Pancreas (tissue), 10 donors: ENCODE data around the gene VAV1. TPM values are rescaled to one million over a fixed set of nuclear protein-coding genes. Genes with fewer than 3 reads are reported as not detected.
A peak's percentile ranks its signal among the peaks of the same experiment; 100 is the strongest.

Experiments
- ATAC-seq, 4 donors: fragments of 200-7000 bp; cut with Tn5 transposase; one replicate each; pipeline versions ENCODE4 v1.8.0 to v1.9.1; 2020; ENCODE audit warnings: mild to moderate bottlenecking in 4 of 4, moderate library complexity in 4 of 4
- DNase-seq, 6 donors: peaks; one replicate each; pipeline ENCODE4 v3.0.0-alpha.2; 2020
- FAIRE-seq: peaks from 2 replicates; lab custom pipeline; 2012; peaks lifted over from hg19 to GRCh38; lab: Jason Lieb, UNC
- H3K27ac ChIP-seq, 4 donors: fragments of 200-600 bp; sonication (generic); 1 replicate in 3 of 4; 2 replicates in 1 of 4; pipeline versions ENCODE4 v1.5.0 to v1.8.0; 2020
- H3K27me3 ChIP-seq, 4 donors: fragments of 200-600 bp; one replicate each; pipeline ENCODE4 v1.8.0; 2021
- H3K36me3 ChIP-seq, 3 donors: fragments of 200-600 bp; sonication (generic) in 1 of 3; one replicate each; pipeline versions ENCODE4 v1.5.0 to v1.8.0; 2020 to 2021
- H3K4me1 ChIP-seq, 3 donors: fragments of 200-600 bp; one replicate each; pipeline ENCODE4 v1.8.0; 2021
- H3K4me3 ChIP-seq, 4 donors: fragments of 200-600 bp; sonication (generic) in 2 of 4; one replicate each; pipeline versions ENCODE4 v1.5.0 to v1.8.0; 2020 to 2021
- H3K9me3 ChIP-seq, 4 donors: fragments of 200-600 bp; one replicate each; pipeline ENCODE4 v1.8.0; 2021
- CTCF ChIP-seq, 4 donors: fragments of 200-600 bp; sonication (generic) in 3 of 4; IDR thresholded peaks; one replicate each; pipeline versions ENCODE4 v1.5.0 to v1.8.0; 2021; ENCODE audit warnings: antibody characterized with exemption in 4 of 4
- WGBS, 2 donors: extraction: QIAGEN DNeasy Blood & Tissue Kit; methylation state at CpG; one replicate each; pipeline ENCODE4 v1.1.7; 2013; 5-methylcytosine and 5-hydroxymethylcytosine counted together
- intact Hi-C, 3 donors: fragments of 100-400 bp; cut with DNase I; formaldehyde crosslinking; loops; one replicate each; pipeline versions ENCODE4 v1.11.1 to v1.14.2; 2022
- polyA plus RNA-seq, 2 donors: library from polyadenylated mRNA; stranded (reverse); fragments of 200-250 nt; gene quantifications; one replicate each; pipeline ENCODE4 v1.2.3, GENCODE V29; 2013
- total RNA-seq, 6 donors: library from RNA; stranded (reverse); fragmentation: NEBNext Ultra II Directional in 4 of 6; extraction: Animal tissue kit (Norgen Biotek cat#: 25700) in 4 of 6; gene quantifications; one replicate each; pipeline versions ENCODE4 v1.2.1 to v1.2.4, GENCODE V29; 2021 to 2023
- donor health status: healthy with polysubstance abuse.
- donor health status: DM: no; HTN: no; CAD: no; lungs with moderate emphysema.
- donor health status: DM: no; HTN: no; CAD: no.
- donor health status: control.
- donor health status: control.
- donor health status: Bipolar disorder and iron deficiency.
- donor health status: DM: yes; HTN: yes; CAD: no.
- donor health status: DM: no; HTN: no; CAD: no.
- donor health status: DM: no; HTN: no; CAD: no.
- donor health status: DM: yes; HTN: yes; CAD: no.

The VAV1 gene
- total and polyA plus RNA-seq, 8 donors = 0.23 to 7.3 (median 1.2) TPM

- TF ChIP-seq CTCF (IDR thresholded peaks at IDR 0.05) = no peak
Measured at GRCh38 chr19:6821639-6822310, 49.3 kb downstream of the VAV1 start.

DNA sequence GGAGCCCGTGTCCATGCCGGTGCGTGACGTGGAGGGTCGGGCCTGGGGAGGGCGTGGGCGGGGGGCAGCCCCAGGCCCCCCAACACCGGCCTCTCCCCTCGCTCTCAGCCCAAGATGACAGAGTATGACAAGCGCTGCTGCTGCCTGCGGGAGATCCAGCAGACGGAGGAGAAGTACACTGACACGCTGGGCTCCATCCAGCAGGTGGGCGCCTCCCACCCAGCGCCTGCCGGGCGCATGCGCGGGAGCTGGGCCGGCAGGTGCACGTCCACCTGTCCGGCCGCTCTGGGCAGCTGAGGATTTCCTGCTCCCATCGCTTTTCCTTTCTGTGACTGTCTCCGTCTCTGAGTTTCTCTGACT lies 49.8 kb downstream of the VAV1 start:
- no peak for ATAC-seq
- H3K27me3 ChIP-seq = peaks cover 0 to 4% (median 0%) of the 10 kb centered on the region in 4 donors
- intact Hi-C loops = no loop called here
- no peak for FAIRE-seq
- no peak overlapping the region for H3K4me3 ChIP-seq
- H3K9me3 ChIP-seq = no peaks in the 10 kb centered on the region
- no peak for TF ChIP-seq CTCF (IDR thresholded peaks at IDR 0.05)
- no peaks in the 10 kb centered on the region for H3K36me3 ChIP-seq
- H3K27ac ChIP-seq = no peak overlapping the region
- no peaks in the 10 kb centered on the region for H3K4me1 ChIP-seq
- WGBS, 2 donors = 25 to 32% methylated on average over 17 to 25 of the region's 25 CpGs
- DNase-seq = no peak

More at GRCh38 chr19:6821639-6822310, 49.3 kb downstream of the VAV1 start:
- H3K4me3 ChIP-seq = no peak overlapping the region
- intact Hi-C loops = no loop called here
- WGBS, 2 donors = 71 to 72% methylated on average over 16 to 17 of the region's 17 CpGs
- H3K27me3 ChIP-seq = peaks cover 0 to 4% (median 0%) of the 10 kb centered on the region in 4 donors
- DNase-seq (peak in 1 of 6 donors; percentile 47), ATAC-seq (no peak), FAIRE-seq (no peak)
- H3K27ac ChIP-seq = no peak overlapping the region
- no peaks in the 10 kb centered on the region for H3K9me3 ChIP-seq
- no peaks in the 10 kb centered on the region for H3K36me3 ChIP-seq
- H3K4me1 ChIP-seq = no peaks in the 10 kb centered on the region

DNA sequence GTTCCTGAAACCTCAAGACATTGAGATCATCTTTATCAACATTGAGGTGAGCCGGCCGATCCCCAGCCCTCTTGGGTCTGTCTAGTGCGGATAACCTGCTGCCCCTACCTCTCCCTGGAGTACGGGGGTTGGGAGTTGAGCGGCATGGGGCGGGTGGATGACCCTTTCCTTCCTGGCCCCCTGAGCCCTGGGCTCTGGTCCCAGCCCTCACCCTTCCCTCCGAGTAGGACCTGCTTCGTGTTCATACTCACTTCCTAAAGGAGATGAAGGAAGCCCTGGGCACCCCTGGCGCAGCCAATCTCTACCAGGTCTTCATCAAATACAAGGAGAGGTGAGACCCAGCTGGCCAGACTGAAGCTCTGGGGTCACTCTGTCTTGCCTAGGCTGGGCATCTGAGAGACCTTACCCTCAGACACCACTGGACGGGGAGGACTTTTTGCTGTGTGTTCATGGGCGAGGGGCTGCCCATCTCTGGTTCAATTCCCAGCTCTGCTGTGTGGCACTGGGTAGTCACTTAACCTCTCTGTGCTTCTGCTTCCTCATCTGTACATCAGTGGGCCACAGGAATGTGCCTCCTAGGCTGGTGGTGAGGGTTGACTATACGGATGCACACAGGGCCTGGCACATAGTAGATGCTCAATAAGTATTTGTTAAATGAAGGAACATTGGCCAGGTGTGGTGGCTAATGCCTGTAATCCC lies 52.7 kb downstream of the VAV1 start:
- ATAC-seq (no peak), FAIRE-seq (no peak), DNase-seq (no peak)
- no peak overlapping the region for H3K27ac ChIP-seq
- no peaks in the 10 kb centered on the region for H3K9me3 ChIP-seq
- TF ChIP-seq CTCF (IDR thresholded peaks at IDR 0.05) = no peak
- 73 to 81% methylated on average over 12 of the region's 12 CpGs for WGBS, 2 donors
- no peaks in the 10 kb centered on the region for H3K36me3 ChIP-seq
- intact Hi-C loops = no loop called here
- peaks cover 0 to 4% (median 0%) of the 10 kb centered on the region in 4 donors for H3K27me3 ChIP-seq
- no peak overlapping the region for H3K4me3 ChIP-seq
- no peaks in the 10 kb centered on the region for H3K4me1 ChIP-seq

DNA sequence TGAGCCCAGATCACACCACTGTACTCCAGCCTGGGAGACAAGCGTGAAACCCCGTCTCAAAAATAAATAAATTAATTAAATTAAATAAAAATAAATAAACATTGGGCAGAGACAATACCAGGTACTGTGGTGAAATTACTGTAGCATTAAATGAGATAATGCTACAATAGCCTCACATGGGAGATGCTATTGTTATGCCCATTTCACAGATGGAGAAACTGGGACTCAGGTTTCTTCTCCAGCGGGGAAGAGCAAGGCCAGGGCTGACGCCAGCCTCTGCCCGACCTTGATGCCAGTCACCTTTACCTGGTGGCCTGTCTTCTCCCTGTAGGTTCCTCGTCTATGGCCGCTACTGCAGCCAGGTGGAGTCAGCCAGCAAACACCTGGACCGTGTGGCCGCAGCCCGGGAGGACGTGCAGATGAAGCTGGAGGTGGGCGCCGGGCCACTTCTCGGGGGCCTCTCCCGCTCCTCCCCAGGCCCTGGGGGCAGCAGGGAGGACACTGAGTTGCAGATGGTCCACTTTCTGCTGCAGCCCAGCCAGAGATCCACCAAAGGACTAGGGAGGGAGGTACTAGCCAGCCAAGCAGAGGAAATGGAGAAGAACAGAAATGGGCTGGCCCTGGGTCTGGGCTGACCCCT lies 53.9 kb downstream of the VAV1 start:
- intact Hi-C loops = no loop called here
- no peak for FAIRE-seq
- Histone ChIP-seq H3K36me3 (no peaks in the 10 kb centered on the region), H3K9me3 (no peaks in the 10 kb centered on the region), H3K4me1 (no peaks in the 10 kb centered on the region), H3K4me3 (no peak overlapping the region), H3K27me3 (peaks cover 0 to 4% (median 0%) of the 10 kb centered on the region in 4 donors), H3K27ac (no peak overlapping the region)
- WGBS, 2 donors = 63 to 78% methylated on average over 15 of the region's 15 CpGs
- DNase-seq = no peak
- ATAC-seq = no peak
- no peak for TF ChIP-seq CTCF (IDR thresholded peaks at IDR 0.05)
